Psoas muscle (tissue), 8 donors: Measurements from ENCODE around the gene RNF150. TPM values are rescaled to one million over a fixed set of nuclear protein-coding genes. Genes with fewer than 3 reads are reported as not detected.
A peak's percentile ranks its signal among the peaks of the same experiment; 100 is the strongest.

ENCODE experiments used
- ATAC-seq, 4 donors: fragments of 200-7000 bp; cut with Tn5 transposase; one replicate each; pipeline ENCODE4 v1.9.1; 2020; ENCODE audit warnings: moderate library complexity in 3 of 4, mild to moderate bottlenecking in 2 of 4
- DNase-seq, 2 donors: peaks; one replicate each; pipeline ENCODE4 v3.0.0-alpha.2; 2020
- H3K27ac ChIP-seq: fragments of 200-600 bp; one replicate; pipeline ENCODE4 v1.8.0; 2022
- H3K27me3 ChIP-seq, 3 donors: fragments of 200-600 bp in 1 of 3; one replicate each; pipeline versions ENCODE4 v1.6.1 to v1.8.0; 2013 to 2022; ENCODE audit warnings: low read length in 2 of 3, mild to moderate bottlenecking in 2 of 3, moderate library complexity in 1 of 3; ENCODE audit not compliant: insufficient read depth in 3 of 3
- H3K36me3 ChIP-seq, 2 donors: fragments of 200-600 bp in 1 of 2; one replicate each; pipeline versions ENCODE4 v1.6.1 to v1.8.0; 2013 to 2022; ENCODE audit warnings: low read depth in 1 of 2, mild to moderate bottlenecking in 1 of 2, moderate library complexity in 1 of 2; ENCODE audit not compliant: insufficient read depth in 1 of 2
- H3K4me1 ChIP-seq: fragments of 200-600 bp; one replicate; pipeline ENCODE4 v1.8.0; 2022
- H3K4me3 ChIP-seq: fragments of 200-600 bp; one replicate; pipeline ENCODE4 v1.8.0; 2022; ENCODE audit warnings: mild to moderate bottlenecking
- H3K9me3 ChIP-seq: fragments of 200-600 bp; one replicate; pipeline ENCODE4 v1.8.0; 2022
- CTCF ChIP-seq: fragments of 200-600 bp; IDR thresholded peaks from one replicate; pipeline ENCODE4 v1.8.0; 2022; ENCODE audit warnings: antibody characterized with exemption
- WGBS, 3 donors: extraction: QIAGEN DNeasy Blood & Tissue Kit; methylation state at CpG; one replicate each; pipeline versions ENCODE4 v1.1.6 to v1.1.7; 2013; 5-methylcytosine and 5-hydroxymethylcytosine counted together
- intact Hi-C, 2 donors: fragments of 100-400 bp; cut with DNase I; formaldehyde crosslinking; loops; one replicate each; pipeline versions ENCODE4 v1.11.0 to v1.14.2; 2022
- polyA plus RNA-seq, 3 donors: library from polyadenylated mRNA; stranded (reverse); fragments of 200-250 nt; gene quantifications; one replicate each; pipeline ENCODE4 v1.2.3, GENCODE V29; 2013
- total RNA-seq, 4 donors: library from RNA; stranded (reverse); fragmentation: NEBNext Ultra II Directional in 2 of 4; extraction: Animal tissue kit (Norgen Biotek cat#: 25700) in 2 of 4; gene quantifications; one replicate each; pipeline versions ENCODE4 v1.2.1 to v1.2.4, GENCODE V29; 2021 to 2023
- donor health status: healthy with polysubstance abuse.
- donor health status: DM: no; HTN: no; CAD: no; lungs with moderate emphysema.
- donor health status: Bipolar disorder and iron deficiency.
- donor health status: healthy.
- donor health status: DM: yes; HTN: yes; CAD: no.
- donor health status: DM: no; HTN: no; CAD: no.
- donor health status: DM: no; HTN: no; CAD: no.
- donor health status: DM: yes; HTN: yes; CAD: no.

The RNF150 gene
- total and polyA plus RNA-seq, 7 donors: 0.78 to 12.6 (median 3.2) TPM

DNA sequence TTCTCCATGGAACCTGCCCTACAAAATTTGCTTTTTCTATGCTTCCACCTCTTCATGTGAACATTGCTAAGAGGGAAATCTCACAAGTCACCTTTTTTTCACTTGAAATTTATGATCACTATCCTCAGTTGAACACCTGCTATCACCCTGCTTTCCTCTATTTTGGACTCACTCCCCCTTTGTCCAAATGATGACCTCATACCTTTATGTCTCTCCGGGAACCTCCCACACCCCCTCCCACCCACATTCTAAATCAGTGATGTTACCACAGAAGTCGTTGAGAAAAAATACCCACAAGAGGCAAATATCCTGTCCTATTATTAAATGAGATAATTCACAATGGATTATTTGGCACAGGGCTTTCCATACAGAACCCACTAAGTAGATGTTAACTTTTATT is 156.5 kb downstream of the RNF150 start:
- Histone ChIP-seq H3K36me3 (no peaks in the 10 kb centered on the region), H3K4me1 (peaks cover 3% of the 10 kb centered on the region), H3K9me3 (no peaks in the 10 kb centered on the region), H3K27me3 (no peaks in the 10 kb centered on the region), H3K27ac (no peak overlapping the region), H3K4me3 (no peak overlapping the region)
- 42 to 63% (median 50%) methylated on average over 2 of the region's 2 CpGs for WGBS, 3 donors
- no peak for DNase-seq
- no peak for ATAC-seq
- TF ChIP-seq CTCF: no peak
- intact Hi-C loops: loop anchor here in 1 of 2 donors (5.0 kb wide), 1 partner anchor 34 kb away; no protein-coding TSS in a partner anchor

GRCh38 chr4:140971077-140971792 is 162.0 kb downstream of the RNF150 start:
- H3K36me3 ChIP-seq: no peaks in the 10 kb centered on the region
- no peak for TF ChIP-seq CTCF

DNA sequence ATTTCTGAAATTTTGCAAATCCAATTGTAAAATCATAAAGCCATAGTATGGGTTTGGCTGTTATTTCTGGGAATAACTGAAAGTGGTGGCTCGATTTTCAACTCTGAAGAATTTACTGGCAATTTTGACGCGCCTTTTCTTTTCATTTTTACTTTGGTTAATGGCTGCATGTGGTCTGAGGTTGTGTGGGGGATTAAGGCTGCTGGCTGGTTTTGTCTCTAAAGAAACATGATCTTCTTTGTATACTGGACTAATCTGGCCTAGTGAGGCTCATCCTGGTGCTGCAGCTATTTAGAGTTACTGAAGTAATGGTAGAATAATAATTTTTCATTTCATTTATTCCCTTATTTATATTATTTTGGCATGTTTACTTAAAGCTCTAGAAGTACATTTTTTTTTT is 164.0 kb downstream of the RNF150 start:
- no peak for DNase-seq
- no peak for TF ChIP-seq CTCF
- intact Hi-C loops: no loop called here
- Histone ChIP-seq H3K4me3 (no peak overlapping the region), H3K4me1 (peaks cover 27% of the 10 kb centered on the region), H3K9me3 (no peaks in the 10 kb centered on the region), H3K36me3 (no peaks in the 10 kb centered on the region), H3K27ac (no peak overlapping the region), H3K27me3 (no peaks in the 10 kb centered on the region)
- 40 to 66% (median 55%) methylated on average over 3 of the region's 3 CpGs for WGBS, 3 donors
- no peak for ATAC-seq

More at GRCh38 chr4:140971077-140971792, 162.0 kb downstream of the RNF150 start:
- H3K9me3 ChIP-seq: no peaks in the 10 kb centered on the region
- DNase-seq (no peak), ATAC-seq (peak in 3 of 4 donors; percentile 44 to 74 (median 69))
- H3K4me3 ChIP-seq: no peak overlapping the region
- H3K27ac ChIP-seq: no peak overlapping the region
- intact Hi-C loops: no loop called here
- WGBS, 3 donors: 30 to 53% (median 40%) methylated on average over 3 of the region's 3 CpGs
- no peaks in the 10 kb centered on the region for H3K27me3 ChIP-seq
- H3K4me1 ChIP-seq: peaks cover 27% of the 10 kb centered on the region

DNA sequence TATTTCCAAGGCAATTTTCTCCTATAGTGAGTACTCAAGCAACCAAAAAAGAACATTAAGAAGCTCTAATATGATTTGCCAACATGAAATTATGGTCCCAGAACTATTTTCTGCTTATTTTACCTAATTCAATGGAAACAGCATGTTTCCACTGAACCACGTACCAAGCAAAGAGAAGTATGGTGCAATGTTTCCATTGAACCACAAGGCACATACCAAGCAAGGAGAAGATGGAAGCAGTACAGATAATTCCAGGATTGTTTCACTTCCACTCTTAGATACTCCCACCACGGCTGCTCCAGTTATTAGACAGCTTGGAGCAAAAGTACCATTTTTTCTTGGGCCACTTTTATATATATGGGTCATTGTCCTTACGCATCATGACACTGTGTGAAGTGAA is 164.9 kb downstream of the RNF150 start:
- H3K27ac ChIP-seq: no peak overlapping the region
- peaks cover 27% of the 10 kb centered on the region for H3K4me1 ChIP-seq
- no peak for DNase-seq
- no peak for TF ChIP-seq CTCF
- no peaks in the 10 kb centered on the region for H3K36me3 ChIP-seq
- ATAC-seq: no peak
- WGBS, 3 donors: 64 to 93% (median 90%) methylated on average over 3 of the region's 3 CpGs
- intact Hi-C loops: no loop called here
- H3K4me3 ChIP-seq: no peak overlapping the region
- H3K9me3 ChIP-seq: no peaks in the 10 kb centered on the region
- H3K27me3 ChIP-seq: no peaks in the 10 kb centered on the region

DNA sequence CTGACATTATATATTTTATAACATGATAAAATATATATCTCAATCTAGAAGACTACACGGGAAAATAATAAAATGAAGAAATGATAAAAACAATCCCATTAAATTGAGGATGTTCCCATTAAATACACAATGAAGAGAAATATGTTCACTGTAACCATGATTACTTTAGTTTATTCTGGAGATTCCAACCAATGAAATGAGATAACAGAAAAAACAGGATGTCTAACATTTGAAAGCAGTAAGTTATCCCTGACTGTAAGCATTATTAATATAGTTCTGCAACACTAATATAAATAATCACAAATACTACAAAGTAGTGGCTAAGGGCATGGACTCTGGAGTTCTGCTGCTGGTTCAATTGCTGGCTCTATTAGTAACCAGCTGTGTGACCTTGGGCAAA is 169.4 kb downstream of the RNF150 start:
- no peaks in the 10 kb centered on the region for H3K4me1 ChIP-seq
- no peaks in the 10 kb centered on the region for H3K36me3 ChIP-seq
- H3K4me3 ChIP-seq: no peak overlapping the region
- intact Hi-C loops: no loop called here
- no peak for TF ChIP-seq CTCF
- ATAC-seq: no peak
- WGBS, 3 donors: 98 to 100% (median 98%) methylated on average over 1 of the region's 1 CpG
- DNase-seq: no peak
- H3K27ac ChIP-seq: no peak overlapping the region
- no peaks in the 10 kb centered on the region for H3K27me3 ChIP-seq
- no peaks in the 10 kb centered on the region for H3K9me3 ChIP-seq
